Colon (tissue), 2 donors: ENCODE measurements around the gene RAB1A.
"Not testable (repeated sequence)": the region's sequence is repeated elsewhere in the genome, so short reads cannot be mapped to it uniquely, and the experiment has no call there.

Experiments used
- FAIRE-seq: peaks from 2 replicates; lab custom pipeline; 2012; peaks lifted over from hg19 to GRCh38; lab: Jason Lieb, UNC
- donor health status: control.
- donor health status: control.

RAB1A gene

DNA sequence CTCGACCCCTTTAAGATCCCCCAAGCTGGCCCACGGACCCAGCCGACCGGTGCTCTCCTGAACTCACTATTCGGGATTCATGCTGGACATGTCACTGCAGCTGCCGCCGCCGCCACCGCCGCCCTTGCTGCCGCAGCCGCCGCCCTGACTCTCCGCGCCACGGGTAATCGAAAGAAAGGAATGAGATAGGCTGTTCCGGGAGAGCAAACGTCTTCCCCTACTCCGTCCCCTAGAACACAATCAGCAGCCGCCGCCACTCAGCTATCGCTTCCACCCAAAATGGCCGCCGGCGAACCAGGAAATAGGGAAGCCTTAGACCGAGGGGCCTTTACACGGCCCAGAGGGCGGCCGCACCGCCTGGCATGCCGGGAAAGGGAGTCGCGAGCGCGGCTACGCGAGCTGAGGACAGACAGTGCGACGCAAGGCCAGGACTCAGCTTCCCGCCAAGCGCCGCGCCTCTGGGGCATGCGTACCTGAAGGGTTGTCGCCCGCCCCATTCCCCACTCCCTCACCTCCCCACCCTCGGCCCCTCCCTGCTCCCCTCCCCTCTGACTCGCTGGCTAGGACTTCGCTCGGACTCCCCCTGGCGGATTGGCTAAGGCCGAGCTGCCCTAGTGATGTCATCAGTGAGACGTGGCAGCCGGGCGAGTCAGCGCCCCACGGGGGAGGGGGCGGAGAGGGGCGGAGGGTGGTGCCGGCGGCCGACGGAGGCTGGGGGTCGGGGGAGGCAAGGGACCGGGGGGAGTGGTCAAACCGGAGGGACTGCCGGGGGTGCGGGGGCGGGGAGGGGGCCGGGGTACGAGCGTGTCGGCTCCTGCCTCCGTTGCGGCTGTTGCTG, at the start of gene RAB1A:
Gene RAB1A, minus strand, starts transcription at position 281 of the 838 bp plus-strand sequence. Its CDS starts 191 bp downstream, at position 90.
- FAIRE-seq, result no peak

DNA sequence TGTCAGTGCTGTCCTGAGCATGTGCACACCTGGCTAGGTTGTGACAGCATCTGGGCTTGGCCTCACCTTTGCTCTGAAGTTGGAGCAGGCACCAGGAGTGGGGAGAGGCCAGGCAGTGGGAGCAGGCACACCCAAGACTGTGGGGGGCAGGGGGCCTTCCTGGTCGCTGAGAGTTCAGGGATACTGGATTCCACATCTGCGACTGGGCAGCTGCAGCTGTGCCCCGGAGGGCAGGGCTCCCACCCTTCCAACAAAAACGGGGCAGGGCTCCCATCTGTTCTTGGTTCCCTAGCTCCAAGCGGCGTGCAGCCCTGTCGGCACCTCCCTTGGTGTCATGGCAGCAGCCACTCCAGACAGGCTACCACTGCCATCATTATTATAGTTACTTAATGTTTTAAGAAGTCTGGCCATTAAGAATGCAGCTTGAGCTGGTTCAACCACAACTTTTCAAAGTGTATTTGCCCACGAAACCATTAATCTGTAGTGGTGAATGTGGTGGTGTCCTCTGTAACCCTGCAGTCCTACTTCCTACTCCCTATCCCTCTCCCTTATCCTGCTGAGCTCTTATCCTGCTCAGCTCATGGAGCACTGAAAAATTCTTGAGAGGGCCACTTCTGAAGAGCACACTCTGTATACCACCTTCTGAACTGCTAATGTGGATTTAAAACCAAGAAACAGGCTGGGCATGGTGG, 48.0 kb upstream of the RAB1A start:
- no peak for FAIRE-seq

DNA sequence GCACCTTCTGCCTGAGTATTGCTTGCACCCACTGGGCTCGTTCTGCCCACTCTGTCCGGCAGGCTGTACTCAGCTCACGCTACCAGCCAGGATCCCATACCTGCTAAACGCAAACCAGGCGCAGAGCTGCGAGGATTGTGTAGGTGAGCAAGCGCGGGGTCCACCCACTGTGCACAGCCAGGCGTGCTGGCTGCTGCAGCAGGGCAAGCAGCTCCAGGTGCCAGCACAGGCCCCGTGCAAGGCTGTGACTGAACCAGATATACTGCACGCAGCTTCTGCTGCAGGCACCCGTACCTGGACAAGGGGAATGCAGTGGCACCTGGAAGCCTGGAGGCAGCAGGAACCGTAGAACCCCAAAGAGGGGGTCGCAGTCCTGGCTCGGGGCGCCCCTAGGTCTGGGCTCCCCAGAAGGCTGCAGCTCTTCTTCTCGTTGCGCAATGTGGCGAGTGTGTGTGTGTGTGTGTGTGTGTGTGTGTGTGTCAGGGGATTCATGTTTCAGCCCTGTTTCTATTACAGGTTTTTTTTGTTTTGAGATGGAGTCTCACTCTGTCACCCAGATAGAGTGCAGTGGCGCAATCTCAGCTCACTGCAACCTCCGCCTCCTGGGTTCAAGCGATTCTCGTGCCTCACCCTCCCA, 46.1 kb upstream of the RAB1A start:
- FAIRE-seq, result no peak

DNA sequence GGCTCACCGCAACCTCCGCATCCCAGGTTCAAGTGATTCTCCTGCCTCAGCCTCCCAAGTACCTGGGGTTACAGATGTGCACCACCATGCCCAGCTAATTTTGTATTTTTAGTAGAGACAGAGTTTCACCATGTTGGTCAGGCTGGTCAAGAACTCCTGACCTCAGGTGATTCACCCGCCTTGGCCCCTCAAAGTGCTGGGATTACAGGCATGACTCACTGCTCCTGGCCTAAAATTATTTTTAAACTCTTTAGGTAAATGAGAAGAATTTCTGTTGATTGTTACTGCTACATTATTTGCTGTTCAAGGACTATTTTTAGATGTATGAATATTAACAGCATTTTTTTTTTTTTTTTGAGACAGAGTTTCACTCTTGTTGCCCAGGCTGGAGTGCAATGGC, 44.1 kb upstream of the RAB1A start:
- not testable (repeated sequence) for FAIRE-seq

DNA sequence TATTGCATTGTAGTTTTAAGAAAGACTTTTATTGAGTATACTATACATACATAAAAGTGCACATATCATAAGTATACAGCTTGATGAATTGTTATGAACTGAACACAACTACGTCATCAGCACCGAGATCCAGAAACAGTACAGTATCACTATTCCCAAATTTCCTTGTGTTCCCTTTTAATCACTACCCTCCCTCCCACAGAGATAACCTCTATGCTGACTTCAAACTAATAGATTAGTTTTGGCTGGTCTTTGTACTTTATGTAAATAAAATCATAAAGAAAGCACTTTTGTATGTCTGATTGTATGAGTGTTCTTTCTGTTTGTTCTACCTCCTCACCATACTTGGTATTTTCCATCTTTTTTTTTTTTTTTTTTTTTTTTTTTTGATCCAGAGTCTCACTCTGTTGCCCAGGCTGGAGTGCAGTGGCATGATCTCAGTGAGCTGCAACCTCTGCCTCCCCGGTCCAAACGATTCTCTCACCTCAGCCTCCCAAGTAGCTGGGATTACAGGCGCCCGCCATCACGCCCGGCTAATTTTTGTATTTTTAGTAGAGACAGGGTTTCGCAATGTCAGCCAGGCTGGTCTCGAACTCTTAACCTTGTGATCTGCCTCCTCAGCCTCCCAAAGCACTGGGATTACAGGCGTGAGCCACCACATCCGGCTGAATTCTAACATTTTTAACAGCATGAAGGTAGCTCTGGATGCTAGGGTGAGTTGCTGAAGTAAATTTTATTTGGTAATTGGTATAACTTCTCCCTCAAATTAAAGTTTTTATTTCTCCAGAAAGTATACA, 43.3 kb upstream of the RAB1A start:
- no peak for FAIRE-seq

DNA sequence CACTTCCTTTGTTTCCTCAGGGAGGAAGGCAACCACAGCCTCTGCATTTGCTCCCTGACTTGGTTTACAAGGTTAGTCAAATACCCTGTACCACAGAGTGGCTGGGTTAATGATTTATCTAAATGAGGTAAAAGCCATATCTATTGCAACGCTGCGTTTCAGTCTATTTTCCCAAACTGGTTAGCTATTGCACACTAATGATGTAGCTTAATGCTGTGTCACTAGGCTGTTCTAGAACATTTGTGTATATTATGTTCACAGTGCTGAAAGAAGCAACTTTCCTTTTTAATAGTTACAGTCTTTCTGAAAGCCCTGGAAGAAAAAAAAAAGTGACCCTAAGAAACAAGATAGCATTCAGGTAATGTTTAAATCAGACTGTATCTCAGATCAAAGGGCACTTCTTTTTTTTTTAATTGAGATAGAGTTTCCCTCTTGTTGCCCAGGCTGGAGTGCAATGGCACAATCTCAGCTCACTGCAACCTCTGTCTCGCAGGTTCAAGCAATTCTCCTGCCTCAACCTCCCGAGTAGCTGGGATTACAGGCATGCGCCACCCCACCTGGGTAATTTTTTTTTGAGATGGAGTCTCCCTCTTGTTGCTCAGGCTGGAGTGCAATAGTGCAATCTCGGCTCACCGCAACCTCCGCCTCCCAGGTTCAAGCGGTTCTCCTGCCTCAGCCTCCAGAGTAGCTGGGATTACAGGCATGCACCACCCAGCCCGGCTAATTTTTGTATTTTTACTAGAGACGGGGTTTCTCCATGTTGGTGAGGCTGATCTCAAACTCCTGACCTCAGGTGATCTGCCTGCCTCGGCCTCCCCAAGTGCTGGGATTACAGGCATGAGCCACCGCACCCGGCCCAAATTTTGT, 40.9 kb upstream of the RAB1A start:
- FAIRE-seq, result not testable (repeated sequence)

DNA sequence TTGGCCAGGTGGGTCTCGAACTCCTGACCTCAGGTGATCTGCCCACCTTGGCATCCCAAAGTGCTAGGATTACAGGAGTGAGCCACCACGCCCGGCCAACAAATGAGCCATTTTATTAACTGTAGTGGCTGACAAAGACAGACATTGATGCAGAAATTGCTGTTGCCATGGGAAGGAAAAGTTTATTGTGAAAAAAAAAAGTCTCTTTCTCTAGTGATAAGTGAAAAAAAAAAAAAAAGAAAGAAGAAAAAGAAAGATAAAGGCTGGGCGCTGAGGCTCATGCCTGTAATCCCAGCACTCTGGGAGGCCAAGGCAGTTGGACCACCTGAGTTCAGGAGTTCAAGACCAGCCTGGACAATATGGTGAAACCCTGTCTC, 39.8 kb upstream of the RAB1A start:
- no peak for FAIRE-seq

DNA sequence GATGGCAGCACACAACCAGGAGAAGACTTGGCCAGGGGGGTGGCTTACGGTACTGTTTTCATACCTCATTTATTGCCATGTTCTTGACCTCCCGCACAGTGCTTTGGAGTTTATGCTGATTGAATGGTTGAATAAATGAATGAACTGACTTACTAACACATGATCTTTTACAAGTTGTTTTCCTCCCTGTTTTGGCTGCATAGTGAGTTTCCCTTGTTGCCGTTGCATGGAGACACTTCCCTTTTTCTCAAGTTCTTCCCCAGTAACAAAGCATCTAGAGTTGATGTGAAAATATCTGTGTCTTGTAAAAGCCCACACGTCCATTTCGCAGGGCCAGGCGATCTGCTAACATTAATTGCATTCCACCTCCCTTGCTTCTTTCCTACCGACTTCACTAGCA, 35.7 kb upstream of the RAB1A start:
- no peak for FAIRE-seq

DNA sequence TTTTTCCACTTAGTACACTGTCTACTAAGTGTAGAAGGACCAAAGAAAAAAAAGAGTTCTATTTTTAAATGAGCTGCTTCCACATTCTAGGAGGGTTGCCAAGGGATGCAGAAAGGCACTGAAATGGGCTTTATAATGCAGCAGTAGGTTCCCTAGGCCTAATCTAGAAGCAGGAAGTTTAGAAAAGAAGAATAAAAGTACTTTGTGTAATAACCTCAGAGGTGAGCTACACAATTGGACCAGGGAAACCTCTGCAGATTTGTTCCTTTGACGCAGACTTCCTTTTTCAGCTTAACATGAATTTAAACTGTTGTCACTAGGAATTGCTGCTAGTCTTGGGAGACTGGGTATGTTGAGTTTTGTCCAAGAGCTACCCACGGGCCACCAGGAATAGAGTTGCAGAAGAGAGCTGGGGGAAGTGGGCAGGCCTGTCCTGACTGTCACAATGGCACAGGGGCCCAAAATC, 34.6 kb upstream of the RAB1A start:
- FAIRE-seq, result no peak

DNA sequence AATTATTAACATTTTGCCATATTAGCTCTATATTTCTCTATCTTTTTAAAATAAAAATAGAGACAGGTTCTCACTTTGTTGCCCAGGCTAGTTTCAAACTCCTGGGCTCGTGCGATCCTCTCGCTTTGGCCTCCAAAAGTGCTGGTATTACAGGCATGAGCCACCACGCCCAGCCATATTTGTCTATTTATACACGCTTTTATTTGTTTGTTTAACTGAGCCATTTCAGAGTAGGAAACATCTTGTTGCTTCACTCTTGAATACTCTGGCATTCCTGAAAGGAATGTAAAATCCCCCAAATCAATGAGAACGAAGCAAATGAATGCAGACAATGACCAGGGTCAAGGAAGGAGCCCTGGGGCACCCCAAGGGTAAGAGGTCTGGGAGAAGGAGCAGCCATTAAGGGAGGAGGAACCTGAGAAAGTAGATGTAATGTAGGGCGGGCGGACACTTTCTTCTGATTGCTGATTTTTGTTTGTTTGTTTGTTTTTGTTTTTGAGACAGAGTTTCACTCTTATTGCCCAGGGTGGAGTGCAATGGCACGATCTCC, 31.7 kb upstream of the RAB1A start:
- no peak for FAIRE-seq

DNA sequence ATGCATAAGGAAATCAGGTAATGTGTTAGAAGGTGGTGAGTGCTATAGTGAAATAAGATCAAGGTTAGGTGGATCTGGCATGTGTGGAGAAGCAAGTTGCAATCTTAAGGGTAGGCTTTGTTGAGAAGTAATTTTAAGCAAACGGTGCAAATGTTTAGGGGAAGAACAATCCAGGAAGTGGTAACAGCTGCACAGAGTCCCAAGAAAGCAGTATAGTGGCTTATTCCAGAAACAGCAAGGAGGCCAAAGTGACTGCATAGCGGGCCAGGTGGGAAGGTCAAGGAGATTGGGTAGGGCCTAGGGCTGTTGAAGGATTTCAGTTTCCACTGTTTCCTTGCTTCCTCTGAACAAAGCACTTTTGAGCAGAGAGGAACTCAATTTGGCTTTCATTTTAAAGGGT, 30.0 kb upstream of the RAB1A start:
- no peak for FAIRE-seq

DNA sequence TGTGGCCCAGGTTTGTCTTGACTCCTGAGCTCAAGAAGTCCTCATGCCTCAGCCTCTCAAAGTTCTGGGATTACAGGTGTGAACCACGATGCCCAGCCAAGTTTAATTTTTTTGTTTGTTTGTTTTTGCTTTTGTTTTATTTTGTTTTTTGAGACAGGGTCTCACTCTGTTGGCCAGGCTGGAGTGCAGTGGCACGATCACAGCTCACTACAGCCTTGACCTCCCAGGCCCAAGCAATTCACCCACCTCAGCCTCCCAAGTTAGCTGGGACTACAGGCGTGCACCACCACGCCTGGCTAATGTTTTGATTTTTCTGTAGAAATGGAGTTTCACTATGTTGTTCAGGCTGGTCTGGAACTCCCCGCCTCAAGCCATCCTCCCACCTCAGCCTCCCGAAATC, 29.4 kb upstream of the RAB1A start:
- FAIRE-seq, result no peak

DNA sequence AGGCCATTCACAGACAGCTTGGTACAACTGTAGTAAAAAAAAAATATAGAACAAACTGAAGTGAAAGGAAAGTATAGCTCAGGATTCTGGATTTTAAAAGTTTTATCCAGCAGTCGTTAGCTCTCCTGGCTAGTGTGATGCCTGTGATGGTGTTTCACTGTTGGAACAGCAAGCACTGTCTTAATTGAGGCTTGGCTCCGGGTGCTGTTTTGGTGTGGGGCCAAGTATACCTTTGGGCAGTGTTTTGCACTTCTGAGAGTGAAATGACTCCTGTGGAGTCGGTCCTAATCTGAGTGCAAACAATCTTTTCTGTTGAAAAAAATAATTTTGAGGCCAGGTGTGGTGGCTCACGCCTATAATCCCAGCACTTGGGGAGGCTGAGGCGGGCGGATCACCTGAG, 28.7 kb upstream of the RAB1A start:
- no peak for FAIRE-seq

DNA sequence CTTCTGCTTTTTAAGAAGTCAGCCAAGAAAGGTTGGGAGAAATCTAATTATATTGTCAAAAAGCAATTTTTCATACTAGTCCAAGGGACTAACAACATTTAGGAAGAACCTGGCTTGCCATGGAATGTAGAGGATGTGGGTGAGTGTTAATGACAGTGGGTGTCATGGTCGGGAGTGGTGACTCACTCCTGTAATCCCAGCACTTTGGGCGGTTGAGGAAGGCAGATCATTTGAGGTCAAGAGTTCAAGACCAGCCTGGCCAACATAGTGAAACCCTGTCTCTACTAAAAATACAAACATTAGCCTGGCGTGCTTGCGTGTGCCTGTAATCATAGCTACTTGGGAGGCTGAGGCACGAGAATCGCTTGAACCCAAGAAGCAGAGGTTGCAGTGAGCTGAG, 27.9 kb upstream of the RAB1A start:
- not testable (repeated sequence) for FAIRE-seq

DNA sequence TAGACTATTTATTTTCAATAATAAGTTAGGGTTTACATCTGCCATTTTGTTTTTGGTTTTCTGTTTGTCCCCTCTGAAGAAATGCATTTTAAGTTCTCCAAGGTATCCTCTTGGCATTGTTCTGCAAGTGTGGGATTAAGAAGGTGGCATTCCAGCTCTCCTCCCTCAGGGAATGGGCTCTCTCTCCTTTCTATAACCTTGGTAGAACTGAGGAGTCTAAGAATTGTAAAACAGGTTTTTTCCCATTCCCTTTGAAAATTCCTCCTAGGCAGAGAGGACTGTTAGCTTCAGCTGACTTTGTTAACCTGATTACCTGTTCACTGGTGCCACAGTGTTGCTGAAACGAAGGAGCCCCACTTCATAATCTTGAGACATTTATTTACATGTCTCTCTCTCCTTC, 26.1 kb upstream of the RAB1A start:
- no peak for FAIRE-seq

DNA sequence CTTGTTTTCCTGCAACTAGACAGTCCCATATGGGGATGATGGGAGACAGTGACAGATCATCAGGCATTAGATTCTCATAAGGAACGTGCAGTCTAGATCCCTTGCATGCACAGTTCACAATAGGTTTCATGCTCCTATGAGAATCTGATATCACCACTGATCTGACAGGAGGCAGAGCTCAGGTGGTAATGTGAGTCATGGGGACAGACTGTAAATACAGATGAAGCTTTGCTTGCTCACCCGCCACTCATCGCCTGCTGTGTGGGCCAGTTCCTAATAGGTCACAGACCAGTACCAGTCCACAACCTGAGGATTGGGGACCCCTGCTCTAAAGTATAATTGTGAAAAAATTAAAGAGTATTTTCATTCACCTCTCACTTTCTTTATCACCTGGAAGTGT, 23.6 kb upstream of the RAB1A start:
- FAIRE-seq, result no peak

DNA sequence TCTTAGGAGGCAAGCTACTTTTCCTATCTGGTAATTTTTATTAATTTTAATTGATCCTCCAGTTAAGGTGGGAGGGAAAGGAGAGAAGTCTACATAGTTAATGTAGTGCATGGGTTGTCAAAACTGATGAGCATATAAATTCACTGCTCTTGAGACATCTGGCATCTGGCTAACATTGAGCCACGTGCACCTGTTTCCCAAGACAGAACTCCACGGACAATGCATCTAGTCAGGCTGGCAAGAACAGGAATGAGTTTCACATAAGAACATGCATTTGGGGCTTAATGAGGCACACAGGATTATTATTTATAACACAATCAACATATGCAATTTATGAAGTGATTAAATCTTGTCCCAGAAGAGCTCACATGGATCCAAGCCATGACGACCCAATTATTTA, 16.2 kb upstream of the RAB1A start:
- FAIRE-seq, result no peak

DNA sequence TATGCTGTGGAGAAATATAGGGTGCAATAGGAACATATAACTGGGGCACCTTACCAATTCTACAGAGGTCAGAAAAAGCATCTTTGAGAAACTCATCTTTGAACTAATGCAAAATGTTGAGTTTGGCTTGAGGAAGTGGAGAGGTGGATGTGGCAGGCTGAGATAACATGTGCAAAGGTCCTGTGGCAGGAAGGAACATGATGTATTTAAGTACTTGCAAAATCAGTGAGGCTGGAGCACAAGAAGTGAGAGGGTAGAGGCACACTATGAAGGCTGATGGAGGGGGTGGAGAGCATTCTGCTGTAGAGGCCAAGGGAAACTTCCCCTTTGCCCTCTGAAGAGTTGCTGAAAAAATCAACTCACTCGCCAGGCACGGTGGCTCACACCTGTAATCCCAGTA, 14.7 kb upstream of the RAB1A start:
- no peak for FAIRE-seq

DNA sequence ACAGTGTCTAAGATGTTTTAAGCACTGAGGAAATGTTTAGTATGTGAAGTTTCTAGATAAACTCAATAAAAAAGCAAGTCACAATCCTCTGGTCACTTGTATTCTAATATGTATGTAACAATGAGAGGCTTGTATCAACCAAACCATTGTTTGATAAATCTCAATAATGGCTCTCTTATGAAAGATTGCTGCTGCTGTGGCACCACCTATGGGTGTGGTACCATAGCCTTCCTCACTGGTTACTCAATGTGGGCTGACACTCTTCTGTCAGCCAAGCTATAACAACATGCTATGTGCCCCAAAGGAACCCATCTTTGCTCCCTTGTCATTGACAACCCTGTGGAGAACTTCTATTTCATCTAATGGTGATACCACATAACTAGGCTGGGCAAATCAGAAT, 12.6 kb upstream of the RAB1A start:
- FAIRE-seq, result no peak

DNA sequence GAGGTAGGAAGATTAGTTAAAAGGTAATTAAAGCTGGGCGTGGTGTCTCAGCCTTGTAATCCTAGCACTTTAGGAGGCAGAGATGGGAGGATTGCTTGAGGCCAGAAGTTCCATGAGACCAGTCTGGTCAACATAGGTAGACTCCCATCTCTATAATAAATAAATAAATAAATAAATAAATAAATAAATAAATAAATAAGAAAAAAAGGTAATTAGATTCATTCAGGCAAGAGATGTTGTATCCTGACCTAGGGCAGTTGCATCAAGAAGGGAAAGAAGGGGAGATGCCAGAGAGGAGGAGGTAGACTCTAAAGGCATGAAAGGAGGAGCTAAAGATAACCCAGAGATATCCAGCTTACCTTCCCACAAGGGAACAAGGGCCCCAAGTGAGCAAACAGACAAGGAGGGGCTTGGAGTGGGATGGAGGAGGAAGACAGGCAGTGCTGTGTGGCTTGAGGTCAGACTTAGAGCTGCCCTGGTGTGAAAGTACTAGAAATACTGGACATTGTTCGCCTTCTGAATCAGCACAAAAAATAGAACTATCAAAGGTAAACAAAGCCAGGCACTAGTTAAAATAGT, 7.4 kb upstream of the RAB1A start:
- no peak for FAIRE-seq

DNA sequence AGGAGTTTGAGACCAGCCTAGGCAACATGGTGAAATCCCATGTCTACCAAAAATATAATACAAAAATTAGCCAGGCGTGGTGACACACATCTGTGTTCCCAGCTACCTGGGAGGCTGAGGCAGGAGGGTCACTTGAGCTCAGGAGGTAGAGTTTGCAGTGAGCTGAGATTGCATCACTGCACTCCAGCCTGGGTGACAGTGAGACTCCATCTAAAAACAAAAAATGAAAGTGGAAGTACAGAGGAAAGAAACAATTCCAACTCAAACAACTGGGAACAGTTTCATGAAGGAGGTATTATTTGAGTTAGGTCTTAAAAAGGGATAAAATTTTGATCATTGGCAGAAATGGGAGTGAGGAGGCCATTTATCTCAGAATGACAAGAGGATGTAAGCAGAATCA, 6.3 kb upstream of the RAB1A start:
- no peak for FAIRE-seq
